Stimulated activated CD8-positive, alpha-beta memory T cell treated with anti-CD3 and anti-CD28 coated beads, Interleukin-12 subunit alpha, Interleukin-12 subunit beta, amount 100 ng/mL, for 4 hours (primary cell): ENCODE data around the gene TANK.
"Not testable (repeated sequence)": the region's sequence is repeated elsewhere in the genome, so short reads cannot be mapped to it uniquely, and the experiment has no call there.

Experiments used
- DNase-seq: peaks from one replicate; pipeline ENCODE4 v3.0.0-alpha.2; 2020; ENCODE audit warnings: low read depth

The TANK gene

DNA sequence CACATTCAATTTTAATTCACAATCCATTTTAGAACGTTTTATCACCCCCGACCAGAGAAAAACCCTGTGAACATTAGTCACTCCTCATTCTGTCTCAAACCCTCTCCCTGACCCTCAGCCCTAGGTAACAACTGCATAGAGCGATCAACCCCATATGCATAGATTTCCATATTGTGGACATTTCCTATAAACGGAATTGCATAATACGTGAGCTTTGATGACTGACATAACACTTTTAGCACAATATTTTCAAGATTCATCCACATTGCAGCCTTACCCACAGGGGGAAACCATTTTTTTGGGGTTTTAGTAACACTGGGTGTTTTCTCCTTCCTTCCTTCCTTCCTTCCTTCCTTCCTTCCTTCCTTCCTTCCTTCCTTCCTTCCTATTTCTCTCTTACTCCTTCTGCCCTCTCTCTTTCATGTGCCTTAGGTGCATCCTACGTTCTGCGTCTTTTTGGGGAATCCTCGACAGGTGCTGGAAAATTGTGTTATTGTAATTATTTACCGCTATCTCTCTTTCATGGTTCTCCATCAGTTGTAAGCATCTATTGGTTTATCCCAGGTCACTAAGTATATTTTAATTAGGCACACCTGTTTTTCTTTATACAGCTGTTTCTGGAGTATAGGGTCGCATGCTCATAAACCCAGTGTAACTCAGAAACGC lies 118.5 kb downstream of the TANK start:
- DNase-seq: not testable (repeated sequence)

- not testable (repeated sequence) for DNase-seq
Observed at GRCh38 chr2:161279230-161279815, 119.1 kb downstream of the TANK start.

GRCh38 chr2:161280906-161281323 lies 120.7 kb downstream of the TANK start:
- peak; percentile 12 for DNase-seq

- not testable (repeated sequence) for DNase-seq
Observed at GRCh38 chr2:161281615-161282310, 121.5 kb downstream of the TANK start.

GRCh38 chr2:161282311-161282644 lies 122.0 kb downstream of the TANK start:
- not testable (repeated sequence) for DNase-seq

- DNase-seq: no peak
Observed at GRCh38 chr2:161283926-161284325, 123.7 kb downstream of the TANK start.
